Subcutaneous abdominal adipose tissue (tissue), 5 donors: ENCODE measurements around the gene CPM.
"Not testable (repeated sequence)": the region's sequence is repeated elsewhere in the genome, so short reads cannot be mapped to it uniquely, and the experiment has no call there.

Experiments
- H3K27ac ChIP-seq: one replicate; pipeline ENCODE4 v1.7.0; 2013; ENCODE audit warnings: low read depth, mild to moderate bottlenecking, inconsistent platforms, low read length, moderate library complexity
- H3K27me3 ChIP-seq, 5 donors: one replicate each; pipeline ENCODE4 v1.7.0; 2013; ENCODE audit warnings: low read length in 5 of 5, inconsistent platforms in 1 of 5; ENCODE audit not compliant: control insufficient read depth in 5 of 5, insufficient read depth in 4 of 5
- H3K36me3 ChIP-seq, 5 donors: one replicate each; pipeline ENCODE4 v1.7.0; 2013; ENCODE audit warnings: low read length in 5 of 5; ENCODE audit not compliant: control insufficient read depth in 5 of 5, insufficient read depth in 5 of 5
- H3K4me1 ChIP-seq, 5 donors: one replicate each; pipeline ENCODE4 v1.7.0; 2013; ENCODE audit warnings: low read length in 5 of 5, mild to moderate bottlenecking in 3 of 5, moderate library complexity in 1 of 5; ENCODE audit not compliant: control insufficient read depth in 5 of 5, insufficient read depth in 5 of 5
- H3K4me3 ChIP-seq, 5 donors: one replicate each; pipeline ENCODE4 v1.7.0; 2013; ENCODE audit warnings: low read length in 5 of 5, low read depth in 1 of 5
- H3K9ac ChIP-seq, 5 donors: one replicate each; pipeline ENCODE4 v1.7.0; 2013; ENCODE audit warnings: low read length in 5 of 5, mild to moderate bottlenecking in 4 of 5, moderate library complexity in 3 of 5
- H3K9me3 ChIP-seq, 5 donors: one replicate each; pipeline ENCODE4 v1.7.0; 2013; ENCODE audit warnings: low read length in 5 of 5; ENCODE audit not compliant: control insufficient read depth in 5 of 5
- donor health status: healthy.
- donor health status: healthy.
- donor health status: healthy.
- donor health status: healthy.
- donor health status: healthy.

CPM gene

GRCh38 chr12:68824597-68825250, 108.2 kb downstream of the CPM start:
- Histone ChIP-seq H3K27ac (peak overlapping the region; percentile 65), H3K27me3 (no peaks in the 10 kb centered on the region), H3K9me3 (no peaks in the 10 kb centered on the region), H3K4me3 (no peak overlapping the region), H3K9ac (no peak overlapping the region), H3K36me3 (peaks cover 47 to 80% (median 53%) of the 10 kb centered on the region in 5 donors), H3K4me1 (peaks cover 0 to 2% (median 0%) of the 10 kb centered on the region in 5 donors)

GRCh38 chr12:68824131-68824530, 108.8 kb downstream of the CPM start:
- Histone ChIP-seq H3K27ac (no peak overlapping the region), H3K4me1 (peaks cover 0 to 3% (median 0%) of the 10 kb centered on the region in 5 donors), H3K4me3 (no peak overlapping the region), H3K9me3 (no peaks in the 10 kb centered on the region), H3K27me3 (no peaks in the 10 kb centered on the region), H3K9ac (no peak overlapping the region), H3K36me3 (peaks cover 49 to 78% (median 55%) of the 10 kb centered on the region in 5 donors)

GRCh38 chr12:68823696-68824095, 109.3 kb downstream of the CPM start:
- peaks cover 0 to 3% (median 0%) of the 10 kb centered on the region in 5 donors for H3K4me1 ChIP-seq
- no peak overlapping the region for H3K27ac ChIP-seq
- no peak overlapping the region for H3K9ac ChIP-seq
- no peak overlapping the region for H3K4me3 ChIP-seq
- no peaks in the 10 kb centered on the region for H3K9me3 ChIP-seq
- H3K27me3 ChIP-seq, result no peaks in the 10 kb centered on the region
- H3K36me3 ChIP-seq, result peaks cover 47 to 78% (median 56%) of the 10 kb centered on the region in 5 donors

- H3K36me3 ChIP-seq, result peaks cover 38 to 70% (median 55%) of the 10 kb centered on the region in 5 donors
- no peak overlapping the region for H3K27ac ChIP-seq
- peaks cover 0 to 10% (median 0%) of the 10 kb centered on the region in 5 donors for H3K4me1 ChIP-seq
- no peak overlapping the region for H3K9ac ChIP-seq
- H3K9me3 ChIP-seq, result no peaks in the 10 kb centered on the region
- H3K27me3 ChIP-seq, result no peaks in the 10 kb centered on the region
- H3K4me3 ChIP-seq, result no peak overlapping the region
Measured at GRCh38 chr12:68821357-68822188, 111.4 kb downstream of the CPM start.

GRCh38 chr12:68819481-68819880, 113.5 kb downstream of the CPM start:
- not testable (repeated sequence) for H3K27me3 ChIP-seq, H3K9me3 ChIP-seq, H3K9ac ChIP-seq, H3K4me3 ChIP-seq, H3K27ac ChIP-seq
- Histone ChIP-seq H3K36me3 (peaks cover 36 to 64% (median 48%) of the 10 kb centered on the region in 5 donors), H3K4me1 (peaks cover 0 to 20% (median 12%) of the 10 kb centered on the region in 5 donors)

- Histone ChIP-seq H3K27ac (peak overlapping the region; percentile 44), H3K9ac (peak overlapping the region in 1 of 5 donors; percentile 6), H3K4me1 (peaks cover 0 to 37% (median 21%) of the 10 kb centered on the region in 5 donors), H3K27me3 (no peaks in the 10 kb centered on the region), H3K4me3 (no peak overlapping the region), H3K36me3 (peaks cover 23 to 57% (median 37%) of the 10 kb centered on the region in 5 donors), H3K9me3 (no peaks in the 10 kb centered on the region)
Measured at GRCh38 chr12:68815928-68816800, 116.8 kb downstream of the CPM start.

GRCh38 chr12:68815232-68815927, 117.6 kb downstream of the CPM start:
- H3K9me3 ChIP-seq, result no peaks in the 10 kb centered on the region
- H3K9ac ChIP-seq, result no peak overlapping the region
- H3K4me1 ChIP-seq, result peaks cover 0 to 40% (median 21%) of the 10 kb centered on the region in 5 donors
- H3K27ac ChIP-seq, result peak overlapping the region; percentile 44
- peaks cover 20 to 51% (median 31%) of the 10 kb centered on the region in 5 donors for H3K36me3 ChIP-seq
- no peaks in the 10 kb centered on the region for H3K27me3 ChIP-seq
- no peak overlapping the region for H3K4me3 ChIP-seq

- Histone ChIP-seq H3K4me1 (peaks cover 0 to 37% (median 21%) of the 10 kb centered on the region in 5 donors), H3K9ac (no peak overlapping the region), H3K36me3 (peaks cover 17 to 48% (median 29%) of the 10 kb centered on the region in 5 donors), H3K27ac (no peak overlapping the region), H3K9me3 (no peaks in the 10 kb centered on the region), H3K4me3 (no peak overlapping the region), H3K27me3 (no peaks in the 10 kb centered on the region)
Measured at GRCh38 chr12:68814490-68815231, 118.3 kb downstream of the CPM start.

GRCh38 chr12:68813242-68813593, 119.8 kb downstream of the CPM start:
- no peak overlapping the region for H3K9ac ChIP-seq
- peaks cover 13 to 42% (median 23%) of the 10 kb centered on the region in 5 donors for H3K36me3 ChIP-seq
- H3K4me1 ChIP-seq, result peaks cover 0 to 43% (median 26%) of the 10 kb centered on the region in 5 donors
- H3K27ac ChIP-seq, result peak overlapping the region; percentile 12
- no peaks in the 10 kb centered on the region for H3K27me3 ChIP-seq
- no peak overlapping the region for H3K4me3 ChIP-seq
- no peaks in the 10 kb centered on the region for H3K9me3 ChIP-seq
